SK-N-SH treated with all-trans-retinoic acid at 6 μM for 48 hours (cell line): Measurements from ENCODE around the gene RGMA.

Source experiments
- ATAC-seq: fragments of 200-7000 bp; cut with Tn5 transposase; 3 replicates; pipeline ENCODE4 v1.9.1; 2020; ENCODE audit warnings: mild to moderate bottlenecking, moderate library complexity
- ARNTL ChIP-seq: fragments of 450-650 bp; formaldehyde crosslinking; IDR thresholded peaks from 2 replicates; pipeline ENCODE4 v1.5.0; 2020; ENCODE audit warnings: low read depth, mild to moderate bottlenecking, moderate library complexity, borderline replicate concordance
- BACH2 ChIP-seq: fragments of 250-450 bp; sonication (Bioruptor Pico); IDR thresholded peaks from 2 replicates; pipeline ENCODE4 v1.9.0; 2021; ENCODE audit warnings: mild to moderate bottlenecking, borderline replicate concordance
- CREB5 ChIP-seq: fragments of 250-450 bp; sonication (Bioruptor Pico); IDR thresholded peaks from 2 replicates; pipeline ENCODE4 v1.5.1; 2020; ENCODE audit warnings: low read depth, mild to moderate bottlenecking, moderate library complexity
- CSDC2 ChIP-seq: fragments of 250-450 bp; sonication (Bioruptor Pico); IDR thresholded peaks from 2 replicates; pipeline ENCODE4 v1.5.0; 2020; ENCODE audit warnings: mild to moderate bottlenecking, moderate library complexity
- CSRNP3 ChIP-seq: fragments of 250-450 bp; sonication (Bioruptor Pico); IDR thresholded peaks from 2 replicates; pipeline ENCODE4 v1.5.1; 2021; ENCODE audit warnings: mild to moderate bottlenecking, moderate library complexity
- ESRRG ChIP-seq: fragments of 250-450 bp; sonication (Bioruptor Pico); IDR thresholded peaks from 2 replicates; pipeline ENCODE4 v1.6.1; 2021; ENCODE audit warnings: mild to moderate bottlenecking
- GLIS3 ChIP-seq: fragments of 250-450 bp; sonication (Bioruptor Pico); IDR thresholded peaks from 2 replicates; pipeline ENCODE4 v1.5.0; 2020; ENCODE audit warnings: mild to moderate bottlenecking, moderate library complexity
- ISL1 ChIP-seq: fragments of 250-450 bp; sonication (Bioruptor Pico); IDR thresholded peaks from 2 replicates; pipeline ENCODE4 v2.1.2; 2022; ENCODE audit warnings: mild to moderate bottlenecking, moderate library complexity
- OSR1 ChIP-seq: fragments of 250-450 bp; sonication (Bioruptor Pico); IDR thresholded peaks from 2 replicates; pipeline ENCODE4 v1.8.0; 2022; ENCODE audit warnings: moderate library complexity, mild to moderate bottlenecking, inconsistent platforms
- PATZ1 ChIP-seq: fragments of 250-450 bp; sonication (Bioruptor Pico); IDR thresholded peaks from 2 replicates; pipeline ENCODE4 v1.8.0; 2020; ENCODE audit warnings: mild to moderate bottlenecking, moderate library complexity, borderline replicate concordance
- POU6F1 ChIP-seq: fragments of 250-450 bp; sonication (Bioruptor Pico); IDR thresholded peaks from 2 replicates; pipeline ENCODE4 v1.8.0; 2021; ENCODE audit warnings: low read depth, mild to moderate bottlenecking, moderate library complexity, borderline replicate concordance
- PPARA ChIP-seq: fragments of 250-450 bp; sonication (Bioruptor Pico); IDR thresholded peaks from 2 replicates; pipeline ENCODE4 v1.5.0; 2020; ENCODE audit warnings: mild to moderate bottlenecking, borderline replicate concordance
- RARB ChIP-seq: fragments of 250-450 bp; sonication (Bioruptor Pico); IDR thresholded peaks from 2 replicates; pipeline ENCODE4 v1.8.0; 2021; ENCODE audit warnings: mild to moderate bottlenecking, moderate library complexity
- SNAI2 ChIP-seq: fragments of 250-450 bp; sonication (Bioruptor Pico); IDR thresholded peaks from 2 replicates; pipeline ENCODE4 v1.5.0; 2020; ENCODE audit warnings: mild to moderate bottlenecking, moderate library complexity
- TCF4 ChIP-seq: fragments of 250-450 bp; sonication (Bioruptor Pico); IDR thresholded peaks from 2 replicates; pipeline ENCODE4 v1.8.0; 2021; ENCODE audit warnings: mild to moderate bottlenecking, moderate library complexity, borderline replicate concordance
- TOX ChIP-seq: fragments of 250-450 bp; sonication (Bioruptor Pico); IDR thresholded peaks from 2 replicates; pipeline ENCODE4 v1.8.0; 2021; ENCODE audit warnings: mild to moderate bottlenecking, moderate library complexity, borderline replicate concordance
- TSHZ2 ChIP-seq: fragments of 250-450 bp; sonication (Bioruptor Pico); IDR thresholded peaks from 2 replicates; pipeline ENCODE4 v1.5.0; 2020; ENCODE audit warnings: mild to moderate bottlenecking, moderate library complexity
- ZC3H10 ChIP-seq: fragments of 250-450 bp; sonication (Bioruptor Pico); IDR thresholded peaks from 2 replicates; pipeline ENCODE4 v1.5.1; 2021; ENCODE audit warnings: mild to moderate bottlenecking, moderate library complexity
- ZFP3 ChIP-seq: fragments of 250-450 bp; sonication (Bioruptor Pico); IDR thresholded peaks from 2 replicates; pipeline ENCODE4 v1.5.0; 2020; ENCODE audit warnings: mild to moderate bottlenecking, moderate library complexity
- ZFP30 ChIP-seq: fragments of 450-650 bp; formaldehyde crosslinking; IDR thresholded peaks from 2 replicates; pipeline ENCODE4 v1.5.0; 2022; ENCODE audit warnings: mild to moderate bottlenecking, moderate library complexity
- ZNF565 ChIP-seq: fragments of 450-650 bp; formaldehyde crosslinking; conservative IDR thresholded peaks from 2 replicates; pipeline ENCODE4 v1.5.0; 2020; ENCODE audit warnings: low read depth, mild to moderate bottlenecking, moderate library complexity
- ZNF70 ChIP-seq: fragments of 450-650 bp; formaldehyde crosslinking; IDR thresholded peaks from 2 replicates; pipeline ENCODE4 v1.5.0; 2020; ENCODE audit warnings: mild to moderate bottlenecking, moderate library complexity
- ZNF8 ChIP-seq: fragments of 450-650 bp; formaldehyde crosslinking; IDR thresholded peaks from 2 replicates; pipeline ENCODE4 v1.5.0; 2020; ENCODE audit warnings: mild to moderate bottlenecking, moderate library complexity

The RGMA gene

GRCh38 chr15:93081399-93081798, 7.6 kb downstream of the RGMA start:
- no peak for ATAC-seq
- TF ChIP-seq ARNTL (CRISPR knock-in tag) (no peak), ZNF70 (no peak), OSR1 (CRISPR knock-in tag) (no peak), CREB5 (CRISPR knock-in tag) (no peak), PPARA (no peak), CSDC2 (CRISPR knock-in tag) (no peak), ZFP30 (CRISPR knock-in tag) (no peak), TCF4 (CRISPR knock-in tag) (no peak), ZC3H10 (no peak), CSRNP3 (CRISPR knock-in tag) (no peak), ESRRG (CRISPR knock-in tag) (no peak), POU6F1 (CRISPR knock-in tag) (no peak), SNAI2 (no peak)
- TF ChIP-seq, all 23 proteins: peak for 0

- no peak for TF ChIP-seq ZFP30 (CRISPR knock-in tag)
- TF ChIP-seq BACH2: no peak
- ATAC-seq: no peak
These were observed 8.6 kb downstream of the RGMA start for GRCh38 chr15:93080451-93080850.

GRCh38 chr15:93076875-93077274, 12.1 kb downstream of the RGMA start:
- no peak for TF ChIP-seq CREB5 (CRISPR knock-in tag)
- TF ChIP-seq RARB: no peak
- TF ChIP-seq ZNF8: no peak
- TF ChIP-seq ZFP3 (CRISPR knock-in tag): no peak
- TF ChIP-seq CSRNP3 (CRISPR knock-in tag): no peak
- no peak for TF ChIP-seq ZFP30 (CRISPR knock-in tag)
- TF ChIP-seq BACH2: no peak
- TF ChIP-seq GLIS3 (CRISPR knock-in tag): no peak
- TF ChIP-seq CSDC2 (CRISPR knock-in tag): no peak
- TF ChIP-seq TCF4 (CRISPR knock-in tag): no peak
- no peak for TF ChIP-seq ZNF70
- no peak for TF ChIP-seq ZNF565 (CRISPR knock-in tag)
- no peak for TF ChIP-seq OSR1 (CRISPR knock-in tag)
- TF ChIP-seq PATZ1 (CRISPR knock-in tag): no peak
- TF ChIP-seq TOX (CRISPR knock-in tag): no peak
- no peak for TF ChIP-seq TSHZ2
- TF ChIP-seq ZC3H10: no peak
- TF ChIP-seq ARNTL (CRISPR knock-in tag): no peak
- no peak for TF ChIP-seq SNAI2
- no peak for TF ChIP-seq ISL1 (CRISPR knock-in tag)
- ATAC-seq: no peak
